ENCODE measurements around the gene ZNF576.
"Not testable (repeated sequence)": the region's sequence is repeated elsewhere in the genome, so short reads cannot be mapped to it uniquely, and the experiment has no call there.

The ZNF576 gene

GRCh38 chr19:43599635-43600295, 3.4 kb downstream of the ZNF576 start:
- DNase-seq (ENCODE audit: low read depth), result no peak

- not testable (repeated sequence) for DNase-seq (ENCODE audit: low read depth)
Measured at GRCh38 chr19:43600326-43600725, 3.9 kb downstream of the ZNF576 start.

DNA sequence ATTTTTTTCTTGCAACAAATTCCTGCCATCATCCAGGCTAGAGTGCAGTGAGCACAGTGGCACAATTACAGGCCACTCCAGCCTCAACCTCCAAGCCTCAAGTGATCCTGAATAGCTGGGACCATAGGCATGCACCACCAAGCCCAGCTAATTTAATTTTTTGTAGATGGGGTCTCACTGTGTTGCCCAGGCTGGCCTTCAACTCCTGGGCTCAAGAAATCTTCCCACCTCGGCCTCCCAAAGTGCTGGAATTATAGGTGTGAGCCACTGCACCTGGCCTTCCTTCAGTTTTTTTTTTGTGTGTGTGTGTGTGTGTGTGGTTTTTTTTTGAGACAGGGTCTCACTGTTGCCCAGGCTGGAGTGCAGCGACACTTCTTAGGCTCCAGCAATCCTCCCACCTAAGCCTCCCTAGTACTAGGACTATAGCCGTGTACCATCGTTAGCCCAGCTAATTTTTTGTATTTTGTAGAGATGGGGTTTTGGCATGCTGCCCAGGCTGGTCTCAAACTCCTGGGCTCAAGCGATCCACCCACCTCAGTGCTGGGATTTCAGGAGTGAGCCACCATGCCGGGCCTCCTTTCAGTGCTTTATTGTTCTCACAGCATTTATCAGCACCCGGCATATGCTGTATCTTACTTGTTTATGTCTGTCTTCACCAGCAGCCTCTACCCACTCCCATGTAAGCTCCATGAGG, 9.6 kb downstream of the ZNF576 start:
- DNase-seq (ENCODE audit: low read depth), result no peak

DNA sequence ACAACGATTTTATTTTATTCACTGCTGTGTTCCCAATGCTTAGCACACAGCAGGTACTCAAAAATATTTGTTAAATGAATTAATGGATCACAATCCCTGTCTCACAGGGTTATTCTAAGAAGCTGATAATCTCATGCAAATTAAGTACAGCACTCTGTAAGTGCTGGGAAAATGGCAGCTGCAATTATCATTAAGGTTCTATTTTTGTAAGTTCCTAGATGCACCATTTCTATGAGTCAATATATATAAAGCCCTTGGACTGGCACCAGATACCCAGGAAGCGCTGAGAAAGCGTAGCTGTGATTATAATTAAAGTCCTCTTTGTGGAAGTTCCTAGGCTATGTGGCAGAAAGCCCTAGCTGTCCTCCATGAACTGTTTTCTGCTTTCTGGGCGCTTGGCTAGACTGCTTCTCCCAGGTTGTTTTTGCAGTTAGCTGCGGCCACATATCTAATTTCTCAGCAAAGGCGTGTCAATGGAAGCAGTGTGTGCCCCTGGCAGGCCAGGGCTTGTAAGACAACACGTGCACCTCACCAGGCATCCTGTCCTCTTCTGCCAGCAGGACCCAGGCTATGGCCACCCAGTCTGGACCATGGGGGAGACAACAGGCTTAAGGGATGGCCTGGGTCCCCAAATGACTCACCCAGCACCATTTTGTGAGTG, 10.3 kb downstream of the ZNF576 start:
- no peak for DNase-seq (ENCODE audit: low read depth)

GRCh38 chr19:43607238-43608205, 11.1 kb downstream of the ZNF576 start:
- DNase-seq (ENCODE audit: low read depth), result no peak

- no peak for DNase-seq (ENCODE audit: low read depth)
Measured at GRCh38 chr19:43609872-43610271, 13.5 kb downstream of the ZNF576 start.

DNA sequence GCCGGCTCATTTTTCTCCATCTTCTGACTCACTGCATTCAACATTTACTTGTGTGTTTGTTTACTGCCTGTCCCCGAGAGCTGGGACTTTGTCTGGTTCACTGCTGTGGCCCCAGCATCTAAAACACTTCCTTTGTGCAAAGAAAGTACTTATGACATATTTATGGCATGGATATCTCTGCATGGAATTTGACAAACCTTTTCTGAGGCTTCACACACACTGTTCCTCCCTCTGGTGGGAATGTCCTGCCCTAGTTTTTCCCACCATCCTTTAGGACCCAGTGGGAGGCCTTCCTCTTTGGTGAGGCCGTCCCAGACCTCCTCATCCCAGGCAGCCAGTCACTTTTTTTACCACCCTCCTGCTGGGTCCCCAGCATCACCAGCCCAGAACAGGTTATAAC, 14.1 kb downstream of the ZNF576 start:
- no peak for DNase-seq (ENCODE audit: low read depth)

GRCh38 chr19:43611788-43612187, 15.4 kb downstream of the ZNF576 start, which contains the start of gene SRRM5:
Gene SRRM5, plus strand, starts transcription at chr19:43612088. Its CDS starts 34 bp downstream, at chr19:43612122.
- no peak for DNase-seq (ENCODE audit: low read depth)

GRCh38 chr19:43612374-43612773, 16.0 kb downstream of the ZNF576 start:
- DNase-seq (ENCODE audit: low read depth), result no peak

DNA sequence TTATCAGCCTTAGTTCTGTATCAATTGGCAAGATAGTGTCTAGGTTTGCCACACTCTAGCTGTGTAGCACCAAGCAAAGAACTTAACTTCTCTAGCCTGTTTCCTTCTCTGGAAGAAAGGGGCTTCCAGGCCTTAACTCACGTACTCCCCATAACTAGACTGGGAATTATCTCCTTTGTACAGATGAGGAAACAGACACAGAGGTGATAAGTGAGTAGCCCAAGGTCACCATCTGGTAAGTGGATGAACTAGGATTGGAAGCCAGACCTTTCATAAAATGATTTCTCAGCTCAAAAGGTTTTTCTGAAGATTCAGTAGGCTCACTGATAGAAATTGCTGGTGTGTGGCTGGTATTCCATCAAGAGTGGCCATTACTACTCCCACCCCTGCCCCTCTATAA, 19.9 kb downstream of the ZNF576 start:
- DNase-seq (ENCODE audit: low read depth), result no peak

- no peak for DNase-seq (ENCODE audit: low read depth)
Measured at GRCh38 chr19:43616954-43617353, 20.6 kb downstream of the ZNF576 start.

DNA sequence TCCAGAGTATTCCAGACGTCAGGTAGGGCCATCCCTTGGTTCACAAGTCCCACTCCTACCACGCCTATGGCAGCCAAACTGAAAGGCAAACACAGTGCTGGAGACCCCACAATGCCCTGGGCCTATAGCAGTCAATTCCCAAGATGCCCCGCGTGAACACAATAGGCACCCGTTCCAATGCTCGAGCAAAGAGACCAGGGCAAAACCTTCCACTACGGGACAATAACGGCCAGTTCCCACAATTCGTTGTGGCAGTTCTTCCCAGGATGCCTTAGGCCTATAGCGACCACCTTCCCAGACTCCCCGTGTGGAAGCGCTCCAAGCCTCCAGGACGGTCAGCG, 22.5 kb downstream of the ZNF576 start:
- peak; percentile 33 for DNase-seq (ENCODE audit: low read depth)

GRCh38 chr19:43619262-43620060, 23.1 kb downstream of the ZNF576 start, which contains the start of gene ZNF428:
Gene ZNF428, minus strand, starts transcription at chr19:43619629. Its CDS starts 5,325 bp downstream, at chr19:43614304.
- DNase-seq (ENCODE audit: low read depth), result peak; percentile 66

- DNase-seq (ENCODE audit: low read depth), result peak; percentile 76
Measured at GRCh38 chr19:43620061-43621001, 23.9 kb downstream of the ZNF576 start.

DNA sequence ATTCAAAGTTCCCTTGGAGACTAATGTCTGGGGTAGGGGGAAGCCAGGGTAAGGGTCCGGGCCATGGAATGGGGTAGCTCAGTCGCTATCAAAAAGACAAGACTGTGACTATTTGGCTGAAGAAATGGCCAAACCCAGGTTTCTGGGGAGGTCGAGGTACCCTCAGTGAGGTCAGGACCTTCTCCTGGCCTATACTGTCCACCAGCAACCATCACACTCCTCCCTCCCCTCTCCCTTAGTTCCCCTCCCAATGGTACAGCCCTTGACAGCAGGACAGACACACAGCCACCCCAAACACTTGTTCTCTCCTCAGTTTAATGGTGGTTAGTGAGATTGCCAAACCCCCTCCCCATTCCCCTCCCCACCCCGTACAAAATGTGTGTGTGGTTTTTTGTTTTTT, 25.7 kb downstream of the ZNF576 start:
- DNase-seq (ENCODE audit: low read depth), result no peak

DNA sequence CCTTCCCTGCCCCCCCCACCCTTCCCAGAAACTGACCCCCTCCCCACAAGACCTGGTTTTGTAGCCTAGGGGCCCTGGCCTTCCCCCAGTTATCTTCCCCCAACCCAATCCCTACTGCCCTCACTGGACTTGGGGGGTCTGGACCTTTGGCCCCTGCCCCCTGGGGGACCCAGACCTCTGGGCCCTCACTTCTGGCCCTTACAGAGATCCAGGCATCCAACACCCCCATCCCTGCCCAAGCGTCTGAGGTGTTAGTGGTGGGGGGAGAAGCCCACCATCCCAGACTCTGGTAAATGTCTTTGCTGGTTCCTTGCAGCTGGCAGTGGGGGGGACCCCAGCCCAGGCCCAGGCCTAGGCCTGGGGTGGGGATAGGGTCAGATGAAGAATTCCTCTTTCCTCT, 26.6 kb downstream of the ZNF576 start:
- no peak for DNase-seq (ENCODE audit: low read depth)

DNA sequence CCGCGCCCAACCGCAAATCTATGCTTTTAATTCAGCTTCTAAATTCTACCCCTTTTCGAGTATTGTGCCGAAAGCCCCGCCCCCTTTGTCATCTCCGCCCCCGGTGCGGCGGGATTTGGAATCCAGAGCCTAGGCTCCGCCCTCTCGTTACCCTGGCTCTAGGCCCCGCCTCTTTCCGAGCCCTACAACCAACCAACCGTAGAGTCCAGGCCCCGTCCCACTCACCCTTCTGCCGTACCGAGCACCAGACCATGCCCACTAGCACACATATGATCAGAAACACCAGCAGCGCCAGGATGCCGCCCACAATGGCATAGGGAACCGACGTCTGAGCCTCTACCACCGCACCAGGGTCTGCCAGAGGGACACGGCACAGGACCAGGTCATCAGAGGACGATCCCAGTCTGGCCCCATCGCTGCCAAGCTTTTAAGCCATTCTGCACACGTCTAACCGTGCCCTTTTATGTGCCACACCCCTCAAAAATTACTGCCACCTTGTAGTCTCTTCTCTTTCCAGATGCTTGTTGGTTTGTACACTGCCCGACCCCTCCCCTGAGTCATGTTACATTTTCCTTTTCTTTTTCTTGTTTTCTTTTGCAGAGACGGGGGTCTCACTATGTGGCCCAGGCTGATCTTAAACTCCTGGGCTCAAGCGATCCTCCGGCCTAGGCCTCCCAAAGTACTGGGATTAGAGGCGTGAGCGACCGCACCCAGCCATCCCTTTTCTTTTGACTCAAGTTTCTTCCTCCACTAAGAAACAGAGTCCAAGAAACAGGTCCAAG, 27.7 kb downstream of the ZNF576 start:
- DNase-seq (ENCODE audit: low read depth), result no peak

- DNase-seq (ENCODE audit: low read depth), result peak; percentile 75
Measured at GRCh38 chr19:43624933-43625332, 28.5 kb downstream of the ZNF576 start.

- no peak for DNase-seq (ENCODE audit: low read depth)
Measured at GRCh38 chr19:43625918-43626579, 29.7 kb downstream of the ZNF576 start.
